HG03342 (cell line): ENCODE data around the gene NCKAP5.

Source experiments
- ATAC-seq: cut with Tn5 transposase; IDR thresholded peaks from one replicate; pipeline ENCODE4 v1.9.1; 2021; ENCODE audit warnings: mild to moderate bottlenecking, moderate library complexity; ENCODE audit not compliant: unreplicated experiment

The NCKAP5 gene

DNA sequence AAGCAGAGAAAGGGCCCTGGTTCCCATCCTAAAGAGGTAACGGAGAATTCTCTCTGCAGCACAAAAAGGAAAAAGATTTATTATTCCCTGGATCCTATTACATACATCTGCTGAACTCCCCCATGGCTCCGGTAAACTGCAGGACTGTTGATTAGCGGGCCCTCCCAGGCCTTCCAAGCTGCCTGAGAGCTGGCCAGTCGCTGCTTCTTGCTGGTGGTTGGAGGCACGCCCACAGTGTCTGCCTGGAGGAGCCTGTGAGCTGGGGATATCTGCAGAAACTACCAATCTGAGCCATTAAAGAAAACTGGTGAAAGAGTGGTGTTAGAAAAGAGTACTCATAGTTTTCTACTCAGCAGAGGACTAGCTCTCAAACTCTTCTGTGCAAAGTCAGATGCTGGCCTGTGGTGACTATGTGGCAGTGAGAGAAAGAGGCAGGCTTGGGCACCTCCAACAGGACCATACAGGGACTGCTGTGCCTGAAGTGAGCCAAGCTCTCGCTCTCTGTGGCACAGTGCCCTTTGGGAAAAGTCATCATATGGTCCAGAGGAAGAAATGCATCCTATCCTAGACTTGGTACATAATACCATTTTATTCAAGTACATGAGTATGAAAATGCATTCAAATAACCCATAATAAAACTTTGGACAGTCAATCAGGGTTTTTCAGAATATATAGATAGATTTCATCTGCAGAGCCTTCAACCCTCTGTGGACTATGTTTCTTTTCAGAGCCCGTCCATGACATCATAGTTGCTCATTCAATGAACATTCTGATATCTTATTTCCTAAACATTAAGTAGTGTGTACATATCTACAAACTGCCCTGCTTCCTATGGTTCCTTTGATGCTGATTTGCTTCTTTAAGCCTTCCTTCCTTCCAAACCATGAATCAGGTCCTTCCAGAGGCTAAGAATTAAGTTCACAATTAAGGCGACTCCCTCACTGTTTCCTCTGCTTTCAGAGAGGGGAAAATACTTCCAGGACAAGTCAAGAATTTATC lies 656.2 kb downstream of the NCKAP5 start:
- ATAC-seq, result no peak

- ATAC-seq, result no peak
These were observed 657.8 kb downstream of the NCKAP5 start for GRCh38 chr2:132910432-132910831.

GRCh38 chr2:132909427-132909826 lies 658.8 kb downstream of the NCKAP5 start:
- ATAC-seq, result no peak

DNA sequence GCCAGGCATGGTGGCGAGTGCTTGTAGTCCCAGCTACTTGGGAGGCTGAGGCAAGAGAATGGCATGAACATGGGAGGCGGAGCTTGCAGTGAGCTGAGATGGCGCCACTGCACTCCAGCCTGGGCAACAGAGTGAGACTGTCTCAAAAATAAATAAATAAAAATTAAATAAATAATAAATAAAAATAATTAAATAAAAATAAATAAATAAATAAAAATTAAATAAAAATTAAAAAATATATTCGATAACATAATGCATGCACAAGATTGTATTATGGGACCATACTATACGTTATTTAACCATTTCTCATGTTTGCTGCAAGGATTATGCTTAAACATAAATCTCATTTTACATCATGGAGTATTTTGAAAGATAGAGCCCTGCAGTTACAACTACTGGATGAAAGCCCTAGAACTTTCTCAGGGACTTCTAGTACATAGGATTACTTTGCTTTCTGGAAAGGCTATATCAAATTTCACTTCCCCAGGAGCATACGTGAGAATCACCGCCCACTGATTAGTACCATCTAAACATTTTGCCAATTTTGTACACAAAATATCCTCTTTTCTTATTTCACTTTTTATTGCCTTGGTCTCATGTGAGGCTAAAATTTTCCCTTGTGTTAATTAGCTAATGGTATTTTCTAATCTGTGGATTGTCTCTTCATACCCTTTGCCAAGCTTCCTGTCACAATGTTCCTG lies 664.0 kb downstream of the NCKAP5 start:
- no peak for ATAC-seq

GRCh38 chr2:132902626-132903025 lies 665.6 kb downstream of the NCKAP5 start:
- ATAC-seq, result no peak

DNA sequence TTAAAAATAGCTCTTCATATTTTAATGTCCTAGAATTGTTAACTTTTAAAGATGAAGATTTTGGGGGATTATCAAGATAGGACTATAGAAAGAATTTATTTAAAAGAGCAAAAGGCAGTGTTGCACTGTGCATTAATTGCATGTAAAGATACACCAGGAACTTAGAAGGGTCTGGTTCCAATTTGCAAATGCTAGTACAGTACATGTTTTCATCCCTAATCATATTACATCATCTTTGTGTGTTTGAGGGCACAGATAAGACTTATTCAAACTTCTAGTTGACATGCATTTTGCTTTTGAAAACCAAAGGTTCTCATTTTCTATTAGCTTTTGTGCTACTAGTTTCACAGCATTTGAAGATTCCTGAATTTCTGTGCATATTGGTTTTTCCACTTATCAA lies 666.6 kb downstream of the NCKAP5 start:
- ATAC-seq, result no peak

DNA sequence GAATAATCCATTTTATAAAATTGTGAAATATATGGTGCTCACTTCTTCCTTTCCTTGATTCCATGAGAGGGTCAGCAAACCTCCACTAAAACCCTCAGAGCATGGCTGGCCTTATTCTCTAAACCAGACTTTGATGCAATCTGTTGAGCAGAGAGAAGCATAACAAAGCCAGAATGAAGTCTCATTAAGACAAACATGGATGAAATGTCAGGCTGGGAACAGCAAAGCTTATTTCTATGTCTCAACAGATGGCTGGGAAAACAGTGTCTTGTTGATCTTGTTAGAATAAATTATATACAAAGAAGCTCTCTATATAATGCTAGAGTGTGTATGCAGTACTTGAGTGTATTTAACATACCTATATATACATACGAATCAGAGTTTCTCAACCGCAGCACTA lies 671.2 kb downstream of the NCKAP5 start:
- ATAC-seq, result no peak

GRCh38 chr2:132896073-132896472 lies 672.2 kb downstream of the NCKAP5 start:
- no peak for ATAC-seq

DNA sequence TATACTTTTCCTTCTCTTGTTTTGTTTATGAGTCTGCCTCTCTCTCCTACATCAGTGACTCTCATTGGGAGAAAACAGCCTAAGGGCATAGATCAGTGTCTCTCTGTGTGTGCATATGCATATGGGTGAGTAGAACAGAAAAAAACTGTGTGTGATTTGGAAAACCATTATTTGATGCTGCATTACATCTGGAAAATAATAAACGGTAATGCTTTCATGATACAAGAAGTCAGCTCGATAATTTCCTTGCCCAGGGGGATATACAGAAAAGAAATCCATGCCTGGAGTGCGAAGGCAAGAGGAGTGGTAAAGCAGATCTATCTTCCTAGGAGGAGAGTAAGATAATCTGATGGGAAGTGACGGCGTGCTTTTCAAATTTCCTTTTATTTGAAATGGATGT lies 676.8 kb downstream of the NCKAP5 start:
- ATAC-seq, result no peak

GRCh38 chr2:132886574-132886973 lies 681.7 kb downstream of the NCKAP5 start:
- ATAC-seq, result no peak

GRCh38 chr2:132884705-132885104 lies 683.6 kb downstream of the NCKAP5 start:
- ATAC-seq, result no peak

DNA sequence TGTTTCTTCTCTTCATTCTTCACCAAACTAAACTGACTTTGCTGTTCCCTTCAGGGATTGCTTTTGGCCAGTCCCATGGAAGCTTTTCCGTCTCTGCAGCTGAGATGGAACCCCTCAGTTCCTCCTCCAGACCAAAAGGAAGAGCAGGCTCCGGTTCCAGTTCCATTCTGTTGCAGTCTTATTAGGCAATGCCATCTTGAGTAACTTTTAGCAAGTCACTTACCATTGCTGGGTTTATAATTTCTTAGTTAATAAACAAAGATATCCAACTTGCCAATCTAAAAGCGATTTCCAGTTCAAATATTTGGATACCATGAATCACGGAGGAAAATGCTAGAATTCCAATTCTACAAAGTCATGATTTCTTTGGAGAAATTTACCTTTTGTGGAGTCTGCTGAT lies 684.0 kb downstream of the NCKAP5 start:
- ATAC-seq, result no peak

DNA sequence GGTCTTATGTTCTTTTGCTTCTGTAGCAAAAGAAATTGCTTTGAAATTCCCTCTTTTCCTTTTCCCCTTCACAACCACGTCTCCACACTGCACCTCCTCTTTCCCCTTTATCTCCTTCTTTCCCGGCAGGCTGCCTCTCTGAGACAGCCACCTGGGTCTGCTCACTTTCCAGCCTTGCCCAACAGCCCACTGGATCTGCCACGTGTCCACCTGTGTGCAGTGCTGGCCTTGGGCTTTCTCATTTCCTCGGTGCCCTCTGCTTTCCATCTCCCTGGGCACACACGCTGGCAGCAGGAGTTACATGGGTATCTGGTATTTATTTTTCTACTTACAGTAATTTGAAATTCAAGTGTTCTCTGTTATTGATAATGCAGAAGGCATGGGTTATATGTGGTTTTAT lies 684.8 kb downstream of the NCKAP5 start:
- ATAC-seq, result no peak

DNA sequence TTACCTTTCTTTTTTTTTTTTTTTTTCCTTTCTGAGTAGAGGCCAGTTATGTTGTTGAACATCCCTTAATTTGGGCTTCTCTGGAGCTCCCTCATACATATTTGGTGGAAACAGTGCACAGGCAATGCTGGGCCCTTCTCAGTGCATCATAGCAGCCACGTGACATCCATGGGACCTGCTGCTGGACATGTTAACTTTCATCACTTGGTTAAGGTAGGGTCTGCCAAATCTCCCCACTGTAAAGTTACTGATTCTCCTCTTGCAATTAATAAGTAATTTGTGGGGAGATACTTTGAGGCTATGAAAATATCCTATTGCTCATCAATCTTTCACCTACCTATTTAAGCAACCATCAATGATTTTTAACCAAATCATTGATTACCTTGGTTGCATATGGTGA lies 686.7 kb downstream of the NCKAP5 start:
- no peak for ATAC-seq

DNA sequence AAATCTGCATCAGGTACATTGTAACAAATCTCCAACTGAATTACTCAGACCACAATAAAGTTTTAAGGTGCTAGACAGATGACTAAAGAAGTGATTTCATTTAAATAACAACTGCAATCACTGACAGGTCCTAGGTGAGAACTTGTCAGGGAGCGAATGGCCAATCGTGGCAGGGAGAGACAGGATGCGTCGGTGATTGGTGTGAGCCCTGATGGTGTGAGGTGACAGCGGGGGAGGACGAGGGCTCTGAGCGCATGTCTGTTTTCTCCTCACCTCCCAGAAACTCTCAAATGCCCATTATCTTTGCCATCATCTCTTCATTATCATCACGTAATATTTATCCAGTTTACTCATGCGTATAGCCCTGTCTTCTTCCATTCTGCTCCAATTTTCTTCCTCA lies 690.3 kb downstream of the NCKAP5 start:
- ATAC-seq, result no peak

GRCh38 chr2:132876745-132877391 lies 691.4 kb downstream of the NCKAP5 start:
- no peak for ATAC-seq

- ATAC-seq, result no peak
These were observed 693.1 kb downstream of the NCKAP5 start for GRCh38 chr2:132875193-132875592.

DNA sequence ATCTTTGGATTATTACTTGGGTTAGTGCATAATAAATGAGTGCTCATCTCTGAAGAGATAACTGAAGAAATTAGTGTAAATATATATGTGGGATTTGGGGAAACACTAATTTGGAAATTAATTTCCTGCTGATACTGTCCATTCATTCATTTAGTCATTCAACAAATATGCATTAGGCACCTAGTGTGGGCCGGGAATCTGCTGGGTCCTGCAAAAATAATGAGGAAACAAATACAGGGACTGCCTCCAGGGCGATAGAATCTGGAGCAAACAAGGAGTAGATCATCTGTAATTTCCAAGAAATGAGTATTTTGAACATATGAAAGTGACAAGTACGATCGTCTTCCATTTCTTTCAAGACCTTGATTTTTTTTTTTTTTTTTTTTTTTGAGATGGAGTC lies 694.5 kb downstream of the NCKAP5 start:
- no peak for ATAC-seq

DNA sequence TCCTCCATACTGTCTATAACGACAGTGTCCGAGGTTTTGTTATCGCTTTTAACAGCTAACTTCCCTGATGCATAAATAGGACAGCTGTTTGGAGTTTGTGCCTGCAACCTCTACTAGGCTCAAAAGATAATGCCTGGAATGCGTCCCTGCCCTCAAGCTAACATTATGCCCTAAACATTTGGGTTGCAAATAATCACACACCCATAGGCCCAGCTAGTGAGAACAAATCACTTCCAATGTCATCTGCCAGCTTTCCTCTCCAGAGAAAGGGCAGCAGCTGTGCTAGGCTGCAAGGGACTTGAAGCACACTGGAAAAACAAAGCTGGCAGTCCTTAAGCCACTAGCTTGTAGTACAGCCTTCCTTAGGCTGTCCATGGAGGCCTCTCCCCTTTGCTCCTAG lies 696.4 kb downstream of the NCKAP5 start:
- ATAC-seq, result no peak

DNA sequence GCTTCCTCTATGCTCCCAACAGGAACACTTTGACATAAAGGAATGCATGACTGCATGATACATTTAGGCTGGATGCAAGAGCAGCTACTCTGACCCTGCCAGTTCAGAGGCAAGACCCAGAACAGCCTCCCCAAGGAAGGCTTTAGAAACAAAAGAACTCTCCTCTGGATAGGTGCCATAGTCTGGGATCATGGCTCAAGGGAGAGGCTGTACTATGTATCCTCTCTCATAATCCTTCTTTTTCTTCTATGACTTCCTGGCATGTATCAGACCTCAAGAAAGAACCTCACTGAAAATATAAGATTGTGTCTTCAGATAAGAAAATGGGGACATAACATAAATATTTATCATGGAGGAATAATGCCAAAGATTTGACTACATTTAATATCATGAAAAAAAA lies 704.3 kb downstream of the NCKAP5 start:
- no peak for ATAC-seq

DNA sequence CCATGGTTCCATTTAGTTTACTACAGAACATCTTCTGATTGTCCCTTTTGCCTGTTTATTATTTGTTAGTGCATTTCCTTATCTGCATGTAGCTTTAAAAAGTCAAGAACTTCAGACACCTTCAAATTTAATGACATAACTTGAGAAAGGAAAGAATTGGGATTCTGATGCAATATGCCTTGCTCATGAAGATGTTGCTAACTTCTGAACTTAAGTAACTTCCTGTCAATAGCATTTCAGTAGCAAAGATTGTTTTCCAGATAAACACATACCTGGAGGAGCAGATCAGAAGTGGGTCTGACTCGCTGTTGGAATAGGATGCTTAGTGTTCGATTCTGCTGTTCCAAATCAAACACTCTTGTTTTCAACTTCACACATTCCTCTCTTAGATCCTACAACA lies 708.0 kb downstream of the NCKAP5 start:
- no peak for ATAC-seq

DNA sequence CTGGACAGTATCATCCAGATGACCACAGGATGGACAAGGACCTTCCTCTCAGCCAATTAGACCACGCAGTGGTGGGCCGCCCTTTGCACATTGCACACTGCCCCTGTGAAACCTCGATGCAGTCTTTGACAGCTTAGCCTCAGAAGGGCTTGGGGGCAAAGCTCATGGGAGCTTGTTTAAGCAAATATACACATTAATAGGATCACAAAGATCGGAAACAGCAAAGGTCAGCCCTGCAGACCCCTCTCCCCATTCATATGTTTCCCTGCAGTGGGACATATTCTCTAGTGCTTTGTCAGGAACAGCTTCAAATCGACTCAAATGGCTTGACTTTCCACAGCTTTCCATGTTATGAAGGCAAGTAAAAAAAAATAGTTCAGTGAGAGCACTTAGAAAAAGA lies 708.7 kb downstream of the NCKAP5 start:
- no peak for ATAC-seq
